MM.1S (cell line): Measurements from ENCODE around the gene PARVA.

Experiments
- DNase-seq: peaks from one replicate; pipeline ENCODE4 v3.0.0-alpha.2; 2015
- H2AFZ ChIP-seq: fragments of 300-600 bp; sonication (generic); 2 replicates; pipeline ENCODE4 v1.6.0; 2016; ENCODE audit warnings: antibody characterized with exemption, low read length
- H3F3A ChIP-seq: fragments of 300-600 bp; sonication (generic); 2 replicates; pipeline ENCODE4 v1.6.1; 2016; ENCODE audit warnings: mild to moderate bottlenecking, antibody characterized with exemption, low read length, moderate library complexity, mixed read lengths; ENCODE audit not compliant: insufficient read depth
- H3K27ac ChIP-seq: fragments of 300-600 bp; sonication (generic); 2 replicates; pipeline ENCODE4 v1.5.1; 2016; ENCODE audit warnings: mild to moderate bottlenecking, low read length
- H3K27me3 ChIP-seq: fragments of 300-600 bp; sonication (generic); replicated peaks from 2 replicates; pipeline ENCODE4 v1.6.0; 2016; ENCODE audit warnings: low read length; ENCODE audit not compliant: insufficient read depth
- H3K36me3 ChIP-seq: fragments of 300-600 bp; sonication (generic); replicated peaks from 2 replicates; pipeline ENCODE4 v1.6.1; 2016; ENCODE audit warnings: mild to moderate bottlenecking, low read length, mixed read lengths; ENCODE audit not compliant: insufficient read depth
- H3K4me1 ChIP-seq: fragments of 300-600 bp; sonication (generic); 2 replicates; pipeline ENCODE4 v1.6.1; 2016; ENCODE audit warnings: low read length, mixed read lengths
- H3K4me2 ChIP-seq: fragments of 300-600 bp; sonication (generic); 2 replicates; pipeline ENCODE4 v1.6.0; 2016; ENCODE audit warnings: low read depth, low read length
- H3K4me3 ChIP-seq: fragments of 300-600 bp; sonication (generic); 2 replicates; pipeline ENCODE4 v1.5.1; 2016; ENCODE audit warnings: low read length, mixed read lengths
- H3K79me2 ChIP-seq: fragments of 300-600 bp; sonication (generic); 2 replicates; pipeline ENCODE4 v1.6.1; 2016; ENCODE audit warnings: mixed run types, low read length, mixed read lengths
- H3K9ac ChIP-seq: fragments of 300-600 bp; sonication (generic); 2 replicates; pipeline ENCODE4 v1.6.1; 2016; ENCODE audit warnings: low read length, mixed read lengths
- H3K9me2 ChIP-seq: fragments of 300-600 bp; sonication (generic); replicated peaks from 2 replicates; pipeline ENCODE4 v1.6.1; 2016; ENCODE audit warnings: mild to moderate bottlenecking, low read length, mixed read lengths; ENCODE audit not compliant: insufficient read depth
- H3K9me3 ChIP-seq: fragments of 300-600 bp; sonication (generic); replicated peaks from 2 replicates; pipeline ENCODE4 v1.6.1; 2016; ENCODE audit warnings: mild to moderate bottlenecking, low read length, mixed read lengths; ENCODE audit not compliant: insufficient read depth
- H4K20me1 ChIP-seq: fragments of 300-600 bp; sonication (generic); 2 replicates; pipeline ENCODE4 v1.6.1; 2016; ENCODE audit warnings: mild to moderate bottlenecking, low read length, moderate library complexity, mixed read lengths; ENCODE audit not compliant: insufficient read depth
- CTCF ChIP-seq: fragments of 300-600 bp; sonication (generic); IDR thresholded peaks from 2 replicates; pipeline ENCODE4 v1.5.1; 2016; ENCODE audit warnings: antibody characterized with exemption, low read length, mixed read lengths
- EZH2 ChIP-seq: fragments of 300-600 bp; sonication (generic); optimal IDR thresholded peaks from 2 replicates; pipeline ENCODE3; 2017; ENCODE audit warnings: low read depth, mild to moderate bottlenecking, antibody characterized with exemption, low read length, mixed read lengths
- EZH2phosphoT487 ChIP-seq: fragments of 300-600 bp; sonication (generic); IDR thresholded peaks from 2 replicates; pipeline ENCODE4 v1.6.1; 2018; ENCODE audit warnings: antibody characterized with exemption, low read length

PARVA gene

GRCh38 chr11:12567746-12568460, 190.5 kb downstream of the PARVA start:
- H3K9me2 ChIP-seq, result no peaks in the 10 kb centered on the region
- H3K27ac ChIP-seq, result no peak overlapping the region
- H2AFZ ChIP-seq, result no peak overlapping the region
- H3K4me2 ChIP-seq, result no peak overlapping the region
- no peaks in the 10 kb centered on the region for H3K4me1 ChIP-seq
- H3K9me3 ChIP-seq, result no peaks in the 10 kb centered on the region
- TF ChIP-seq EZH2 (no peak), EZH2phosphoT487 (no peak), CTCF (no peak)
- H3K27me3 ChIP-seq, result no peaks in the 10 kb centered on the region
- no peak overlapping the region for H3K4me3 ChIP-seq
- H3K36me3 ChIP-seq, result no peaks in the 10 kb centered on the region
- DNase-seq, result no peak
- H3K79me2 ChIP-seq, result no peaks in the 10 kb centered on the region
- H3F3A ChIP-seq, result no peaks in the 10 kb centered on the region
- H3K9ac ChIP-seq, result no peak overlapping the region
- H4K20me1 ChIP-seq, result no peaks in the 10 kb centered on the region

GRCh38 chr11:12569499-12570425, 192.4 kb downstream of the PARVA start:
- Histone ChIP-seq H4K20me1 (no peaks in the 10 kb centered on the region), H3K4me1 (no peaks in the 10 kb centered on the region), H3K4me2 (no peak overlapping the region), H3K79me2 (no peaks in the 10 kb centered on the region), H3K9ac (no peak overlapping the region), H3K4me3 (no peak overlapping the region), H3K27ac (no peak overlapping the region), H3K9me3 (no peaks in the 10 kb centered on the region), H3K36me3 (no peaks in the 10 kb centered on the region), H2AFZ (no peak overlapping the region), H3F3A (no peaks in the 10 kb centered on the region), H3K27me3 (no peaks in the 10 kb centered on the region), H3K9me2 (no peaks in the 10 kb centered on the region)
- TF ChIP-seq EZH2phosphoT487 (no peak), CTCF (no peak), EZH2 (no peak)
- no peak for DNase-seq

GRCh38 chr11:12573707-12574485, 196.5 kb downstream of the PARVA start:
- Histone ChIP-seq H2AFZ (no peak overlapping the region), H3K27ac (no peak overlapping the region), H4K20me1 (no peaks in the 10 kb centered on the region), H3K9ac (no peak overlapping the region), H3K4me1 (no peaks in the 10 kb centered on the region), H3K4me2 (no peak overlapping the region), H3K27me3 (no peaks in the 10 kb centered on the region), H3F3A (no peaks in the 10 kb centered on the region), H3K4me3 (no peak overlapping the region), H3K36me3 (no peaks in the 10 kb centered on the region), H3K9me2 (no peaks in the 10 kb centered on the region), H3K9me3 (no peaks in the 10 kb centered on the region; the same call in 1 of the 2 replicates), H3K79me2 (no peaks in the 10 kb centered on the region)
- DNase-seq, result no peak
- TF ChIP-seq EZH2phosphoT487 (no peak), CTCF (no peak), EZH2 (no peak)
